CD1c-positive myeloid dendritic cell (primary cell): Measurements from ENCODE around the gene TMEM106C.

Experiments used
- DNase-seq: peaks from one replicate; pipeline ENCODE4 v3.0.0-alpha.2; 2016; ENCODE audit errors: extremely low spot score

TMEM106C gene

DNA sequence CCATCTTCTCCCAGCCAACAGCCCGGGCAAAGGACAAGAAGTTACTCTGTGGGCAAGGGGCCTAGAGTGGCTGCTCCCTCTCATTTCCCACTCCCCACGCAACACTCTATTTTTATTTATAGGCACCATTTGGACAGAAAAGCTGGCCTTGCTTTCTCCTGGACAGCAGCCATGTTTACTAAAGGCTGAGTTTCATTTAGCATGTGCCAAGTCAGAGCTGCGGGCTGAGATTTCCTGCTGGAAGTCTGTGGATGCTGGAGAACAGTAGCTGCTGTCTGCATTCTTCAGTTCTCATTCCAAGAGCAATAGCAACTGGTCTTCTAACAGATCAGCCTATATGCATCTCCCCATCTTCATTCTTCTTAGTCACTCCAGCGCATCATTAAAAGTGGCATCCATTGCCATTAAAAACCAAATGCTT lies 32.6 kb downstream of the TMEM106C start:
- no peak for DNase-seq

- no peak for DNase-seq
These were observed 33.9 kb downstream of the TMEM106C start for GRCh38 chr12:47997321-47997720.

DNA sequence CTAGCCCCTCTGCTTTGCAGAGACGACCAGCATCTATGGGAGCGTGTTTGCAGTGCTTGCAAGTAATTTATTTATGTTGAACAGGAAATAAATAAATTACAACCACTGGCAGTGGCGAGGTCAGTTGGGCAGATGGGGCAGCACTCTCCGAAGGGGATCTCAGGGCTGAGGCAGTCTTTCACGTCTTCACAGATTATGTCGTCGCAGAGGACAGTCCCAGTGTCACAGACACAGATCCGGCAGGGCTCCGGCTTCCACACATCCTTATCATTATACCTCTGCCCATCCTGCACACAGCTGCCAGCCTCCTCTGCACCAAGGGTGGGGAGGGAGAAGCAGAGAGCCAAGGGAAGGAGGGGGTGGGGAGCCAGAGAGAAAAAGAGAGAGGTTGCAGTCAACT lies 36.4 kb downstream of the TMEM106C start:
- no peak for DNase-seq

DNA sequence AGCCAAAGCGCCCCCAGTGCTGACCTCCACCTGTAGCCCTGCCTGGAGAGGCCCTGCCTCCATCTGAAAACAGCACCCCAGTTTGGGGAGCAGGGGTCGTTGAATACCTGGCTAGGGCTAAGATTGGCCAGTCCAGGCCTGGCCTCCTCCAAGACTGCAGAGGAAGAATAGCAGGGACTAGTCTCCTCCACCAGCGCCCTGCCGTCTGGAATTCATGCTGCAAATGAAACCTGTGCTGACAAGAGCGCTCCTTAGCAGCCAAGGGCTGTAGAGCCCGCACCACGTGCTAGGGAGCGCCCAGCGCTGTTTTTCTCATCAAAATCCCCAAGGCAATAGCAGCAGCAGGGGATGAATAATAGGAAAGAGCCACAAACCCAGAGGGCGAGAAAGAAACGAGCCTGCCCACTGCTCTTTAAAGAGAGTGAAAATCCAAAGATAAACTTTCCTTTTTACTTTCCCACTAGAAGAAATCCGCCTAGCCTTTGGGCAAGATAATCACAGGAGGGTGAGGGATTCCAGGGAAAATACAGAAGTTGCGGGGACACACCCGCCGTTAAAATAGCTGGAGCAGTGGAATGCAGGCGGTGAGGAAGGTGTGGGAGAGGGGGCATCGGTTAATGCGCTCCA lies 37.6 kb downstream of the TMEM106C start:
- DNase-seq, result no peak

GRCh38 chr12:48001505-48002413 lies 38.4 kb downstream of the TMEM106C start:
- DNase-seq, result no peak

- no peak for DNase-seq
These were observed 39.0 kb downstream of the TMEM106C start for GRCh38 chr12:48002414-48002730.

- no peak for DNase-seq
These were observed 39.4 kb downstream of the TMEM106C start for GRCh38 chr12:48002773-48003218.

DNA sequence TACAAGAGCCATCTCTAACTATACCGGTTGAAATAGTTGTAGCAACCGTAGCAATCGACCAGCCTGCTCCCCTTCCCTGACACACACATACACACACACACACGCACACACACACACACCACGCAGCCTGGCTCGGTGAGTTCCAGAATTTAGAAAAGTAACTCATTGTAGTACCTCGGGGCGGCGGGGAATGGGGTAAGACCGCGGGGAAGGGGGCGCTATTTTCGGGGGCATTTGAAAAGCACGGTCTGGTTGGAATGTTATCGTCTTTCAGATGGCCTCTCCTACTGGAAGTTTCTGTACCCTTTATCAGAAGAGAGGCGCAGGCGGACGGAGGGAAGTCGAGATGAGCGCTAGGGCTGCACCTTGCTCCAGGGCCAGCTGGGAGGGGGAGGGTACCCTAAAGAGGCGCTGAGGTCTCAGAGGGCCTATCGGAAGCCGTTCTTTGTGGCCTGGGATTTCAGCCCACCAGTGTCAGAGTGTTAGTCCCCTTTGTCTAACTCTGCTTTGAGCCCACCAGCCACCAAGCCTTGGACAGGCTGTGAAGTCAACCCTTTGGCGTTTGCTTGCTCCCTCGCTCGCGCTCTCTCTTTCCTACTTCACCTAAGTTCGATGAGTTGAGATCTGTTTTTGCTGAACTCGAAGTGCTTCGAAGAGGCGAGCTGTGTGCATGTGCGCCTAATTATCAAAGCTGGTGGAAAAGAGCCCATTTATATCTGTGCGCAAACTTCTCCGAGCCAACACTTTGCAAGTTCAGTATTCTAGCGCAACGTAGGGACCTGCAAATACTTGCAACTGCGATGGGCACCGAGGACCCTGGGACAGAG lies 40.0 kb downstream of the TMEM106C start:
- no peak for DNase-seq

- no peak for DNase-seq
These were observed 40.9 kb downstream of the TMEM106C start, which contains the start of gene COL2A1 for GRCh38 chr12:48004053-48004941. Gene COL2A1, minus strand, starts transcription at chr12:48004476. Its CDS starts 155 bp downstream, at chr12:48004321.

DNA sequence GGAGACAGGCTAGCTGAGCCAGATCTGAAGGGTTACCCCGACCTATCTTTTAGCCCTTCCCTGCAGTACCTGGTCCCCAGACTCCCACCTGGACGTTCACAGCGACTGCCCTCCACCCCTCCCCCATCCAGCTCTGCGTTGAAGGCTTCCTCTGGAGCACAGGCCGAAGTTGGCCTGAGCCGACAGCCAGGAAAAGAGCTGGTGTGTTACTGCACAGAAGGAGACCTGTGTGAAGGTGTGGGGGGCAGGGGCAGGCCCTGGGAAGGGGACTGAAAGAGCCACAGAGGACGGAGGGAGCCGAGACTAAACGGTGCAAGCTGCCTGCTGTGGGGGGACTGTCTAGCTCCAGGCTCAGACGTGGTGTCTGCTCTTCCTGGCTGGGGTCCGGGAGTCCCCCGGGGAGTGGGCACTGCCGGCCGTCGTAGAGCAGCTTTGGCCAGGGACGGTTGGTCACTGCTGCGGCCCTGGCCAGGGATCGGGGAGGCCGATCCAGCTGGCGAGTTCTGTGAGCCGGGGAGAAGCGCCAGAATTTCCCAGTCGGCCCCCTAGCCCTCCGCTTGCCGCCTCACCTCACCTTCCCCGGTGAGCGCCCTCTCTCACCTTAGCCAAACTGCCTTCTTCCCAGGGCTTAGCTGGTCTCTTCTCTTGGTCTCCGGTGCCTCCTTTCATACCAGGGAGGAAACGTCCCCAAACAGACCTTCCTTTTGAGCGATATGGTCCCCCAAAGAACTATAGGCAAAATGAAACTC lies 41.8 kb downstream of the TMEM106C start:
- no peak for DNase-seq

DNA sequence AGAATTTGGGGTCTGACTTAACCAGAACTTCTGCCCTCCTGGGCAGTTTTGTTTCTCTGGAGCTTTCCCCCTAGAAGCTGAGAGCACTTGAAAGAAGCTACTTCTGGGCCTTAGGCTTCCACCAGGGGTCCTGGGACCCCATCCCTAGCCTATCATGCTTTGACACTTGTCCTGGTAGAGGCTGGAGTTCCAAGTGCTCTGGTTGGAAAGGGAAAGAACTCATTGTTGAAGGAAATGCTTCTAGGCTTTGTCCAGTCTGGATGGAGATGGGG lies 42.3 kb downstream of the TMEM106C start:
- DNase-seq, result no peak

- no peak for DNase-seq
These were observed 43.8 kb downstream of the TMEM106C start for GRCh38 chr12:48007206-48007605.

GRCh38 chr12:48008349-48008748 lies 45.0 kb downstream of the TMEM106C start:
- no peak for DNase-seq

DNA sequence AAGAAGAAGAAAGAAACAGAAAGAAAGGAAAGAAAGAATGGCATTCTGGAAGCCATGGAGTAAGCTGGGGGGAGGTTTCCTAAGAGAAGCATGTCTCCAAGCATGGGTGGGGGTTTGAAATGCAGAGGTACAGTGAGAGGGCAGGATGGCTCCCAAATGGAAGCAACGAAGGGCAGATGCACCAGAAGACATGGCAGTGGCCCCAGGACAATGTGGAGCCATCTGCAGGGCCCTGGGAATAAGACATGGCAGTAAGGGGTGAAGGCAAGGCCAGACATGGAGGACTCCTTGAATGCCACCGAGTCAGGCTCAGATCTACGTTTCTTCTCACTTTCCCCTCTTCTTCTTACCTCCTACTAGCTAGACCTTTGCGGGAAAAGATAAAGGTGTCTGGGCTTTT lies 45.6 kb downstream of the TMEM106C start:
- no peak for DNase-seq

- DNase-seq, result no peak
These were observed 46.1 kb downstream of the TMEM106C start for GRCh38 chr12:48009471-48009870.

GRCh38 chr12:48010366-48010970 lies 47.1 kb downstream of the TMEM106C start:
- no peak for DNase-seq

GRCh38 chr12:48012070-48012469 lies 48.7 kb downstream of the TMEM106C start:
- DNase-seq, result no peak

DNA sequence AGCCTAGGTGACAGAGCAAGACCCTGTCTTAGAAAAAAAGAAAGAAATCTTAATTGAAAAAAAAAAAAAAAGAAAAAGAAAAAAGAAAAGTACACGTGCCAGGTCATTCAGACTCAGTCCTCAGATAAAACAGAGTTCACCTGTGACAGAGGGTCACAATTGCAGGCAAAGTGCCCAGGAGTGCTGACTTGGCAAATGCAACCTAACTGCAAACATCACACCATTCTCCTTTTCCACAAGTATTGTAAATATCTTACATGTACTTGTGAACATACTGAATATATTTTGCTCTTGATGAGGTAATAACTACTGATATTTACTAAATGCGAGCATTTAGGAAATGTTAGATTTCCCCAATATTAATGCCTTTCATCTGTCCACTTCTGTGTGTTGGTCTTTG lies 49.9 kb downstream of the TMEM106C start:
- DNase-seq, result no peak

- no peak for DNase-seq
These were observed 51.7 kb downstream of the TMEM106C start for GRCh38 chr12:48015129-48015528.

DNA sequence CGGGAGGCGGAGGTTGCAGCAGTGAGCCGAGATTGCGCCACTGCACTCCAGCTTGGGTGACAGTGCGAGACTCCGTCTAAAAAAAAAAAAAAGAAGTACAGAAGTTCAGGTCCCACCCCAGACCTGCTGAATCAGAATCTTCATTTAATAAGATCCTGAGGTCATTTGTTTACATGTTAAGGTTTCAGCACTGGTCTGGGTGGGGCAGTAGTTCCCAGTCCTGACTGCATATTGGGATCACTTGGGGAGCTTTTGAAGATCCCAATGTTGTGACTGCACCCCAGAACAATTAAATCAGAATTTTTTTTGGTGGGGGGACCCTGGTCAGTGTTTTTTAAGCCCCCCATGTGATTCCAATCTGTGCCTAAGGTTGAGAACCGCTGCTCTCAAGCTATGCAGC lies 52.6 kb downstream of the TMEM106C start:
- no peak for DNase-seq
